Endothelial cell (in vitro differentiated cells): ENCODE data around the gene FBLN2. TPM values are rescaled to one million over a fixed set of nuclear protein-coding genes. Genes with fewer than 3 reads are reported as not detected.

ENCODE experiments used
- DNase-seq: peaks from one replicate; pipeline ENCODE4 v3.0.0; 2021; ENCODE audit warnings: low spot score
- H3K27ac Mint-ChIP-seq: one replicate; pipeline ENCODE4 v1.8.0; 2021; ENCODE audit warnings: mixed read lengths, inconsistent platforms; ENCODE audit not compliant: unreplicated experiment
- H3K27me3 Mint-ChIP-seq: one replicate; pipeline ENCODE4 v1.8.0; 2021; ENCODE audit warnings: mild to moderate bottlenecking, moderate library complexity, mixed read lengths, inconsistent platforms; ENCODE audit not compliant: unreplicated experiment
- H3K36me3 Mint-ChIP-seq: one replicate; pipeline ENCODE4 v1.8.0; 2021; ENCODE audit warnings: mild to moderate bottlenecking, low read depth, mixed read lengths, inconsistent platforms; ENCODE audit not compliant: unreplicated experiment
- H3K4me1 Mint-ChIP-seq: one replicate; pipeline ENCODE4 v1.8.0; 2021; ENCODE audit warnings: mild to moderate bottlenecking, mixed read lengths, inconsistent platforms; ENCODE audit not compliant: unreplicated experiment
- H3K4me3 Mint-ChIP-seq: one replicate; pipeline ENCODE4 v1.8.0; 2021; ENCODE audit warnings: mild to moderate bottlenecking, mixed read lengths, inconsistent platforms; ENCODE audit not compliant: unreplicated experiment
- H3K9me3 Mint-ChIP-seq: one replicate; pipeline ENCODE4 v1.8.0; 2021; ENCODE audit warnings: mixed read lengths, inconsistent platforms; ENCODE audit not compliant: unreplicated experiment
- total RNA-seq: library from RNA; stranded (reverse); fragmentation: NEBNext Ultra II Directional; extraction: Animal tissue kit (Norgen Biotek cat#: 25700); gene quantifications from one replicate; pipeline ENCODE4 v1.2.1, GENCODE V29; 2021; ENCODE audit not compliant: unreplicated experiment
- TF ChIP-seq, protein P1 (sequence below): fragments of 200-600 bp; sonication (generic); IDR thresholded peaks from one replicate; pipeline ENCODE4 v1.5.0; 2021; ENCODE audit warnings: antibody characterized with exemption; ENCODE audit not compliant: unreplicated experiment

The FBLN2 gene
- total RNA-seq, 1 donor from 2014 or later, result 10.5 TPM

DNA sequence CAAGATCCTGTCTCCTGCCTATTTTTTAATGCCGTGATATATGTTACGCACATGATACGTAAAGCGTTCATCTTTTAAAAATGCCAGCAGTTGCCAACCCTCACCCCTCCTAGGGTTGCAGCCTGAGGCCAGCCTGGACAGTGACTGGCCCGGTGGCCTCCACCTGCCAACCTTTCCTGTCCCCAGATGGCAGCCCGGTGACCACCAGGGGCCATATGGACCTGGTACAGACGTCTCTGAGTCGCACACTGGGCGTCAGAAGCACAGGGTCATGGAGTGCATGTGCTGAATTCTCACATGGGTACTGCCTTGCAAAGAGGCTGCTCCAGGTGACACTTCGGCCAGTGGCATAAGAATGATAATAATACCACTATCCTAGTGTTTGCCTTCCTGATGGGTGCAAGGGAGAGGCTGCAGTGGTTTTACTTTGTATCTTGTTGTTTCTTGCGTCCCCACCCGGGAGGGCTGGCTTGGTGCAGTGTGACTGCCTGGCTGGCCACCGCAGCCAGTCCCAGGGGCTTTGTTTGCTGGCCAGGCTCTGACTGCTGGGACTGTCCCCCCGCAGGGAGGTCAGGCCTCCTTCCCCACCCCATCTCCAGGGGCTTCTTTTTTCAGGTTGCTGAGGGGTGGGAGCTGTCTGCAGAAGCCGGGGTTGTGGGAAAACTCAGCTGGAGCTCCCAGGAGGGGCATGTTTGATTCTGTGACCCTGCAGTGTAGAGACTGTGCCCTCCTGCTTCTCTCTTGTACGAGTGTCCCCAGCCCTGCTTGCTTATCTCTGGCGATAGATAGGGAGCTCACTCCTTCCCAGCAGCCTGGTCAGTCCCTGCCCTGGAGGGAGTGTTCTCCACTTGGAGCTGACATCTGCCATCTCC lies 16.9 kb downstream of the FBLN2 start:
- no peak overlapping the region for H3K27ac Mint-ChIP-seq

DNA sequence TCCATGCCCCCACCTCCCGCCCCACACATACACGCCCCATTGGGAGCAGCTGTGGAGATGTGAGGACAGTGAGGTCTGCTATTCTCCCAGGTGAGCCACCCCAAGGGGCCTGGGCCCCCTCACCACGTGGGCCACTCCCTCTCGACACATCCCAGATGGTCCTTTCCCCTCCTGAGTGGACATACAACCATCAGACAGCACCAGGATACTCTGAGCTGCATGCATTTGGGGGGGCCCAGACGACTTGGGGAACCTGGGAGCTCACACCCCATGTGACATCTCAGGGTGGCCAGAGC lies 17.5 kb downstream of the FBLN2 start:
- Mint-ChIP-seq H3K27ac (no peak overlapping the region), H3K36me3 (no peaks in the 10 kb centered on the region), H3K27me3 (peaks cover 12% of the 10 kb centered on the region), H3K4me1 (peaks cover 14% of the 10 kb centered on the region), H3K9me3 (no peaks in the 10 kb centered on the region), H3K4me3 (no peak overlapping the region)
- no peak for DNase-seq
- TF ChIP-seq, protein P1, sequence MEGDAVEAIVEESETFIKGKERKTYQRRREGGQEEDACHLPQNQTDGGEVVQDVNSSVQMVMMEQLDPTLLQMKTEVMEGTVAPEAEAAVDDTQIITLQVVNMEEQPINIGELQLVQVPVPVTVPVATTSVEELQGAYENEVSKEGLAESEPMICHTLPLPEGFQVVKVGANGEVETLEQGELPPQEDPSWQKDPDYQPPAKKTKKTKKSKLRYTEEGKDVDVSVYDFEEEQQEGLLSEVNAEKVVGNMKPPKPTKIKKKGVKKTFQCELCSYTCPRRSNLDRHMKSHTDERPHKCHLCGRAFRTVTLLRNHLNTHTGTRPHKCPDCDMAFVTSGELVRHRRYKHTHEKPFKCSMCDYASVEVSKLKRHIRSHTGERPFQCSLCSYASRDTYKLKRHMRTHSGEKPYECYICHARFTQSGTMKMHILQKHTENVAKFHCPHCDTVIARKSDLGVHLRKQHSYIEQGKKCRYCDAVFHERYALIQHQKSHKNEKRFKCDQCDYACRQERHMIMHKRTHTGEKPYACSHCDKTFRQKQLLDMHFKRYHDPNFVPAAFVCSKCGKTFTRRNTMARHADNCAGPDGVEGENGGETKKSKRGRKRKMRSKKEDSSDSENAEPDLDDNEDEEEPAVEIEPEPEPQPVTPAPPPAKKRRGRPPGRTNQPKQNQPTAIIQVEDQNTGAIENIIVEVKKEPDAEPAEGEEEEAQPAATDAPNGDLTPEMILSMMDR, result no peak

More for the DNA sequence above, 16.9 kb downstream of the FBLN2 start:
- TF ChIP-seq, protein P1, result no peak
- Mint-ChIP-seq H3K4me3 (no peak overlapping the region), H3K36me3 (no peaks in the 10 kb centered on the region), H3K4me1 (peaks cover 18% of the 10 kb centered on the region), H3K9me3 (no peaks in the 10 kb centered on the region), H3K27me3 (peaks cover 12% of the 10 kb centered on the region)
- DNase-seq, result no peak

DNA sequence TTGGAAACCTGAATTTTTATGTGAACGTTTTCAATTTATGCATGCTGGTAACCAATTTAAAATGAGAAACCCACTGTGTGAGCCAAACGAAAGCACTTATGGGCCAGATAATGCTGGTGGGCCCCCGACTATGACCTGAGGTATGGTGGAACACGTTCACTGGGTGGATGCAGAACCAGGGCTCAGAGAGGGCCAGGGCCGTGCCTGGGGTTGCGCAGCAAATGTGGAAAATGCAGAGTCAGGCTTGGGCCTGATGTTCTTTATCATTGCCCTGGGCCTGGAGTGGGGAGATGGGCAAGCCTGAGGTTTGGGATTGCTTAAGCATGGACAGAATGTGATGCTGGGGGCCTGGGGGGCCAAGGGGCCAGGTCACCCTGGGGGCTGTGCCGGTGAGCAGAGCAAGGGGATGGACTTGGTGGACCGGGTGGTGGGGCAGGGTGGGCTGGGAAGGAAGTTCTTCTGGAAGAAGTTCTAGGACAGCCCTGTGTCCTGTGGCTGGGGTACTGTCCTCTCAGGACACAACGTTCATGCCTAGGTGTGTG lies 17.9 kb downstream of the FBLN2 start:
- H3K36me3 Mint-ChIP-seq, result no peaks in the 10 kb centered on the region
- no peak overlapping the region for H3K4me3 Mint-ChIP-seq
- DNase-seq, result no peak
- H3K27me3 Mint-ChIP-seq, result peaks cover 12% of the 10 kb centered on the region
- no peaks in the 10 kb centered on the region for H3K9me3 Mint-ChIP-seq
- no peak overlapping the region for H3K27ac Mint-ChIP-seq
- peaks cover 11% of the 10 kb centered on the region for H3K4me1 Mint-ChIP-seq
- TF ChIP-seq, protein P1, result no peak

DNA sequence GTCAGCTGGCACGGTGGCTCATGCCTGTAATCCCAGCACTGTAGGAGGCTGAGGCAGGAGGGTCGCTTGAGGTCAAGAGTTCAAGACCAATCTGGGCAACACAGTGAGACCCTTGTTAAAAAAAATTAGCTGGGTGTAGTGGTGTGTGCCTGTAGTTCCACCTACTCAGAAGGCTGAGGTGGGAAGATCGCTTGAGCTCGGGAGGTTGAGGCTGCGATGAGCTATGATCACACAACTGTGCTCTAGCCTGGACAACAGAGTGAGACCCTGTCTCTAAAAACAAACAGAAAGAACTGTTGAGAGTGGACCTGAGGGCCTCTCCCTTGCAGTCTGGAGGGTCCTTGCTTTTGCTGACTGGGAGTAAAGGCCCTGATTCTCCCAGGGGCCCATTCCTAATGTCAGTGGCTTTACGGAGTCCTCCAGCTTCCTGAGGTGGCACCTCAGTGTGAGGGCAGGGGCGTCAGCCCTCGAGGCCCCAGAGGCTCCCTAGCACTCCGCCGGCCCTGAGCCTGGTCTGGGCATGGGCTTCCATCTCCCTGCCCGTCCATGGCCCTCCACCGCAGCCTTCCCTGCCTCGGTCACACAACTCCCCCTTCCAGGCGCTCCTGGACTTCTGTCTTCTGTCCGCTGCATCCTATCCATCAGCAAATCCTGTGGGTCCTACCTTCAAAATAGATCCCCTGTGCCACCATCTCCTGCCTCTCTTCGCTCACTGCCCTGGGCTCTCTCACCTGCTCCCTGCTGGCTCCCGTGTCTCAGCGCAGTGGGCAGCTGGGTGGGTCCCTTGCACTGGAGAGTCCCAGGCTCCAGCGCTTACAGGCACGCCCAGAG lies 19.0 kb downstream of the FBLN2 start:
- H3K4me3 Mint-ChIP-seq, result no peak overlapping the region
- H3K4me1 Mint-ChIP-seq, result peaks cover 5% of the 10 kb centered on the region
- peaks cover 12% of the 10 kb centered on the region for H3K27me3 Mint-ChIP-seq
- no peak overlapping the region for H3K27ac Mint-ChIP-seq
- no peak for DNase-seq
- no peaks in the 10 kb centered on the region for H3K9me3 Mint-ChIP-seq
- H3K36me3 Mint-ChIP-seq, result no peaks in the 10 kb centered on the region
- TF ChIP-seq, protein P1, result no peak
